ENCODE data around the gene FADS3. TPM values are rescaled to one million over a fixed set of nuclear protein-coding genes. Genes with fewer than 3 reads are reported as not detected.

FADS3 gene
- total RNA-seq, 4 donors from 2014 or later = 10.9 to 27.8 (median 18.3) TPM

GRCh38 chr11:61826930-61827570 lies 64.3 kb downstream of the FADS3 start:
- intact Hi-C loops (cut with DNase I; ENCODE audit: low total_unique reads) = no loop called here
- WGBS, 2 donors = 36 to 44% methylated on average over 23 of the region's 23 CpGs
- DNase-seq (ENCODE audit: low spot score in 2 of 2) = no peak
- peak overlapping the region; percentile 9 for H3K4me3 ChIP-seq (ENCODE audit: low read depth, poor library complexity, severe bottlenecking)
- TF ChIP-seq POLR2A (IDR thresholded peaks at IDR 0.05) (no peak), CTCF (IDR thresholded peaks at IDR 0.05) (no peak)

Small RNAs within 50 kb of the gene (microRNA-seq; reads per million reads assigned to microRNA genes)
- gene MIR6746 (ENCODE audit: borderline number of aligned reads in 1 of 2, borderline replicate concordance in 2 of 2) = 0 reads per million in 2 donors

Other genes starting within 250 kb of the FADS3 start
- 1 to 10 TPM in 2 of 4 donors, under 1 TPM in 2; 0.23 to 1.8 (median 0.79) TPM for gene DAGLA, start 211.2 kb downstream of the FADS3 start, total RNA-seq
- gene MYRF, start 138.9 kb downstream of the FADS3 start, total RNA-seq = 1 to 10 TPM in 2 of 4 donors, under 1 TPM in 1, not detected in 1; 0.23 to 2.6 (median 1.4) TPM
- gene TMEM258, start 98.9 kb downstream of the FADS3 start, total RNA-seq = 10 to 100 TPM; 33.6 to 42.8 (median 36.6) TPM
- gene FEN1, start 98.6 kb downstream of the FADS3 start, total RNA-seq = 1 to 10 TPM; 7.9 to 9.1 (median 8.8) TPM
- gene FADS1, start 74.5 kb downstream of the FADS3 start, total RNA-seq = 10 to 100 TPM in 2 of 4 donors, 1 to 10 TPM in 2; 7.3 to 58.6 (median 21.8) TPM
- 100 to 1,000 TPM in 2 of 4 donors, 10 to 100 TPM in 2; 15.4 to 540 (median 173) TPM for gene FADS2, start 63.2 kb downstream of the FADS3 start, total RNA-seq
- gene RAB3IL1, start 26.0 kb upstream of the FADS3 start, total RNA-seq = 10 to 100 TPM in 1 of 4 donors, 1 to 10 TPM in 3; 6.1 to 10.9 (median 7.8) TPM
- gene BEST1, start 58.8 kb upstream of the FADS3 start, total RNA-seq = 1 to 10 TPM in 3 of 4 donors, under 1 TPM in 1; 0.89 to 2.8 (median 1.5) TPM
- gene FTH1, start 76.1 kb upstream of the FADS3 start, total RNA-seq = 1,000 to 10,000 TPM in 1 of 4 donors, 100 to 1,000 TPM in 3; 583 to 1,081 (median 634) TPM
- gene INCENP, start 232.5 kb upstream of the FADS3 start, total RNA-seq = 10 to 100 TPM; 17.5 to 30.7 (median 26.4) TPM